HG03432 (cell line): Measurements from ENCODE around the gene OGG1.

Experiments
- ATAC-seq: cut with Tn5 transposase; IDR thresholded peaks from one replicate; pipeline ENCODE4 v1.9.1; 2021; ENCODE audit warnings: mild to moderate bottlenecking, moderate library complexity; ENCODE audit not compliant: unreplicated experiment

The OGG1 gene

DNA sequence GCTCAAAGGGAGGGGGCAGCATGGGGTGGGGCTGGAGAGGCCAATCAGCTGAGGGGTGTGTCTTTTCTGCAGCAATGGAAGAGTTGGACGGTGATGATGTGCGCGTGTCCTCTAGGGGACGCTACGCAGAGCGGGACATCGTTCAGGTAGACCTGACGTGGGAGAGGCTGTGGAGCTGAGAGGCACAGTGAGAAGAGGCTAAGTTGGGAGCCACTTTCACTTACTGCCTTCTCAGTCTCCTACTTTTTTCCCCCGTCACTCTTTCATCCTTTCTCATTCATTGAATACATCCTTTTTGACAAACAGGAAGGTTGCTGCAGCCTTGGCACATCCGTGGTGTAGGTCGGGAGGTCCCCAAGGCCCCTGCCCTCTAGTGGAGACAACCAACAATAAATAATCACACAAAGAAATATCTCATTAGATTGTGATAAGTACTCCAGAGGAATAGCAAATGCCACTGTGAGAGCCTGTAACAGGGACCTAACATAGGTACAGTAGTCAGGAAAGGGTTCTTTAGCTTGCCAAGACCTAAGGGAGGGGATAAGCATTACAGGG is 22.6 kb upstream of the OGG1 start:
- no peak for ATAC-seq

- ATAC-seq = no peak
Observed at GRCh38 chr3:9727743-9728142, 22.0 kb upstream of the OGG1 start.

DNA sequence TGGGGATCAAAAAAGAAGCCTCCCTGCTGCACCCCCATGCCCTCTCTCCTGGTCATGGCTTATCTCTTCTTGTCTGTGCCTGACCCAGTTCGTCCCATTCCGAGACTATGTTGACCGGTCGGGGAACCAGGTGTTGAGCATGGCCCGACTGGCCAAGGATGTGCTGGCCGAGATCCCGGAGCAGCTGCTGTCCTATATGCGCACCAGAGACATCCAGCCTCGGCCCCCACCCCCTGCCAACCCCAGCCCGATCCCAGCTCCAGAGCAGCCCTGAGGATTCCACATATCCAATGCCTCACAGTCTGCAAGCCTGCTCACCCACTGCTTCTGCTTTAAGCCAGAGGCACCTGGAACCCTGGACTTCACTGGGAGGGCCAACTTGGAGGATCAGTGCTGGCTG is 20.3 kb upstream of the OGG1 start:
- ATAC-seq = no peak

DNA sequence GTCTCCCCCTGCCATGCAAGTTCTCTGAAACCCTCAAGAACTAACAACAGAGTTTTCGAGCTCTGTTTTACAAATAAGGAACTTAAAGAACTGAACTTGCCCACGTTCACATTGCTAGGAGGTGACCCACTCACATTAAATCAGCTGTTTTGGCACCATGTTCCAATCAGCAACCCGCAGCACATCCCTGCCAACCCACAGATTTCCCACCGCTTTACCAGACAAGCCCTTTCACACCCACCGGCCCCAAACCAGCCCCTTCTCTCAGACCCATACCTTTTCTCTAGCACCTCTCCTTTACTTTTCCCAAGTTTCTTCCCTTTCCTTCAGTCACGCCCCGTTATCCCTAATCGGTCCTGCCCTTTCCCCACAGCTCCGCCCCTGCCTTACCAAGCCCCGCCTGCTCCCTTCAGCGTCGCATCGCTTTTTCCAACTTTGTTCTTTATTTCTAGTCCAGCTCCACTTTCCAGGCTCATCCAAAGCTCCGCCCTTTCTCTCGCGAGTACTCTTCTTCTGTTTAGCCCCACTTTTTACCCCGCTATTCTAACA is 19.0 kb upstream of the OGG1 start:
- ATAC-seq = peak; percentile 54

DNA sequence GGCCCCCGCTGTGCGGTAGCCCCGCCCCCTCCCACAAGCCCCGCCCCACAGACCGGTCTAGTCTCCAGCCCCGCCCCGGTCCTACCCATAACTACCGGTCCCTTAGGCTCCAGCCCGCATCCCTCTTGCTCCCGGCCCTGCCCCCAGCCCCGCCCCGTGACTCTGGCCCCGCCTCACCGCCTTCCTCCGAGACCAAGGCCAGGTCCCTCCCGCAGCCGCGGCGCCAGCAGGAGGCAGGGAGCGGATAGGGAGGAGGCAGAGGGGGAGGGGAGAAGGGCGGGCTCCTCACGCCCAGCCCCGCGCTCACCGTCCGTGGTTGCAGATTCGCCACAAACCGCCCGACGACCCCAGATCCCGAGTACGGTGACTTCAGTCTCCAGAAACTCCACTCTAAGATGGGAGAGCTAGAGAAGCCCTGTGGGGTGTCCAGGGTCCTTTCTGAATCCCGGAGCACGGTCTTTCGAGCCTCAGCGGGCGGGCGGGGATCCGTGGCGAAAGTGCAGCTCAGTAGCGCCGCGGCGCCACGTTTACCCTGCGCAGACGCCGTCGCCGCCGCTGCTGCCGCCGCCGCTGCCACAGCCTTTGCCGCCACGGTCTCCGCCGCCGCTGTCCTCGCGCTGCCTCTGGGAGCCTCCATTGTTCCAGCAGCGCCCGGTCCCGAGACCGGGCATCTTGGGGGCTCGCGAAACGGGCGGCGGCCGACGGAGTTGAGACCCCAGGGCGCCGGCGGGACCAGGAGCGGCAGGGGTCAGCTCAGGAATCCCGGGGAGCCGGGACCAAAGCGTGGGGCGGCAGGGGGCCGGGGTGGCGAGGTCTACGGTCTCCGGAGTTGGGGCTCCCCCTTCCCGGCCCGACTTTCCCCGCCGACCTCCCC is 18.3 kb upstream of the OGG1 start, which contains the start of gene BRPF1:
Gene BRPF1, plus strand, starts transcription at position 530 of the 874 bp plus-strand sequence. CDS start 2,406 bp downstream, outside the sequence.
- peak; percentile 95 for ATAC-seq

GRCh38 chr3:9732080-9732739 is 17.5 kb upstream of the OGG1 start:
- ATAC-seq = peak; percentile 14

- ATAC-seq = no peak
Observed at GRCh38 chr3:9732740-9733115, 17.0 kb upstream of the OGG1 start.

- no peak for ATAC-seq
Observed at GRCh38 chr3:9736831-9737230, 12.9 kb upstream of the OGG1 start.

GRCh38 chr3:9739181-9739580 is 10.6 kb upstream of the OGG1 start:
- ATAC-seq = no peak

DNA sequence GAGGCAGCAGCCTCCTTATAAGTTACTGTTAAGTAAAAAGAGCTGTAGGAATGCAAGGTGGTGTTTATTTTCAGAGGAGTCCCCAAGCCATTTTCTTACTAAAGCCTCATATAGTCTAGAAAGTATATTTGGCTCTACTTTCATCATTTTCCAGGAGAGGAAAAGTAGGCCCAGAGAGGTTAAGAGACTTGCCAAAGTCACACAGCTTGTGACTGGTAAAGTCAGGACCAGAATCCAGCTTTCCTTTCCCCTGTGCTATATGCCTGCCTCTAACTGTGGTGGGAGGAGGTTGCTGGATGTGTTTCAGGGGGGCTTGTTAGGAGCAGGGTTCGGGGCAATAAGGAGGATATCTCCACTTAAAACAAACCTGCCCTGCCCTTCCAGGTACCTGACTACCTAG is 7.2 kb upstream of the OGG1 start:
- no peak for ATAC-seq

DNA sequence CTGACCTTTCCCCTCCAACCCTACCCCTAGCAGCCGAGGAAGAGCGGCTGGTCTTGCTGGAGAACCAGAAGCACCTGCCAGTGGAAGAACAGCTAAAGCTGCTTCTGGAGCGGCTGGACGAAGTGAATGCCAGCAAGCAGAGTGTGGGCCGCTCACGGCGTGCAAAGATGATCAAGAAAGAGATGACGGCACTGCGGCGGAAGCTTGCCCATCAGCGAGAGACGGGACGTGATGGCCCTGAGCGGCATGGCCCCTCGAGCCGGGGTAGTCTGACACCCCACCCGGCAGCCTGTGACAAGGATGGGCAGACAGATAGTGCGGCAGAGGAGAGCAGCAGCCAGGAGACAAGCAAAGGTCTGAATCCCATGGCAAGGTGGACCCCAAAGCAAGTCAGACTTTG is 6.2 kb upstream of the OGG1 start:
- no peak for ATAC-seq

DNA sequence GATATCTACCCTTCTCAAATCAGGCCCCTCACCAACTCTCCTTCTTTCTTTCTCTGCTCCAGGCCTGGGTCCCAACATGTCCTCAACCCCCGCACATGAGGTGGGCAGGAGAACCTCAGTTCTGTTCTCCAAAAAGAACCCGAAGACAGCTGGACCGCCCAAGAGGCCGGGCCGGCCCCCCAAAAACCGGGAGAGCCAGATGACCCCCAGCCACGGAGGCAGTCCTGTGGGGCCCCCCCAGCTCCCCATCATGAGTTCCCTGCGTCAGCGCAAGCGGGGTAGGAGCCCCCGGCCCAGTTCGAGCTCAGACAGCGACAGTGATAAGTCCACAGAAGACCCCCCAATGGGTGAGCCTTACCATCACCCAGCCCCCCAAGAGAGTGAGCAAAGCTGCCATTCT is 5.6 kb upstream of the OGG1 start:
- no peak for ATAC-seq

DNA sequence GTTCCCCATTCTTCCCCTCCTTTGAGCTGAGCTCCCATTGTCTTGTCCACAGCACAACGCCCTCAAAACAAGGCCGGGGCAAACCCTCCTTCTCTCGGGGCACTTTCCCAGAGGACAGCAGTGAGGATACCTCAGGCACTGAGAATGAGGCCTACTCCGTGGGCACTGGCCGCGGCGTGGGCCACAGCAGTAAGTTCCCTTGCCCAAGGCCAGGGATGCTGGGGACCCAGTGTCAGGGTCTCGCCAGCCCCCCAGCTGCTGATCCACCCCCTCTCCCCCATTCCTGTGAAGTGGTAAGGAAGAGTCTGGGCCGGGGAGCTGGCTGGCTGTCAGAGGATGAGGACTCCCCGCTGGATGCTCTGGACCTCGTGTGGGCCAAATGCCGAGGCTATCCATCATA is 4.2 kb upstream of the OGG1 start:
- ATAC-seq = no peak

DNA sequence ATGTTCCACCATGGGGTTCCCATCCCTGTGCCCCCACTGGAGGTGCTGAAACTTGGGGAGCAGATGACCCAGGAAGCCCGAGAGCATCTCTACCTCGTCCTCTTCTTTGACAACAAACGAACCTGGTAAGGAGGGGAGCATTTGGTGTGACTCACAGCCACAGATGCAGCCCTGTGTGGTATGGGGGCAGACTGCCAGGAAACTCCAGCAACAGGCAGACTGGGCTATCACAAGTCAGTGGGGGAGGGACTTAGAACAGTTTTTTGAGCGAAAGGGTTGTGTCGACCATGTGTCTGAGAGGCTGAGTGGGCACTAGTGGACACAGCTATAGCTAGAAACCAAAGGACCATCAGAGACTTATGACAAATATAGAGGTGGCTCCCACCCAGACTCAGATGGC is 3.4 kb upstream of the OGG1 start:
- no peak for ATAC-seq

- ATAC-seq = peak; percentile 12
Observed at GRCh38 chr3:9747267-9747666, 2.5 kb upstream of the OGG1 start.

GRCh38 chr3:9748031-9748430 is 1.7 kb upstream of the OGG1 start:
- ATAC-seq = no peak

- no peak for ATAC-seq
Observed at GRCh38 chr3:9749296-9749644, 482 bp upstream of the OGG1 start.

- ATAC-seq = no peak
Observed at GRCh38 chr3:9750556-9751411, 1.0 kb downstream of the OGG1 start.

DNA sequence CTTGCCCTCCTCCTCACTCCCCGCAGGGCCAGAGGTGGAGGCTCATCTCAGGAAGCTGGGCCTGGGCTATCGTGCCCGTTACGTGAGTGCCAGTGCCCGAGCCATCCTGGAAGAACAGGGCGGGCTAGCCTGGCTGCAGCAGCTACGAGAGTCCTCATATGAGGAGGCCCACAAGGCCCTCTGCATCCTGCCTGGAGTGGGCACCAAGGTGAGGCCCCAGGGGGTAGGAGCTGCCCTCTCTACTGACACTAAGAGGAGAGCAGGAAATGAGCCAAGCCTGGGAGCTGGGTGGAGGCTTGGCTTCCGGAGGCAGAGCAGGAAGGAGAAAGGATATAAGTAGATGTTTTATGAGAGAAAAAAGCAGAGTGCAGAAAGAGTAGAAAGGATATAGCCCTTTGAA is 4.9 kb downstream of the OGG1 start:
- no peak for ATAC-seq

- no peak for ATAC-seq
Observed at GRCh38 chr3:9757427-9757826, 7.7 kb downstream of the OGG1 start.
